ENCODE data around the gene LTBP1. TPM values are rescaled to one million over a fixed set of nuclear protein-coding genes. Genes with fewer than 3 reads are reported as not detected.

LTBP1 gene
- total RNA-seq, 3 donors from 2014 or later (not counting 1 experiment from before 2014, with no cell fraction given): 1.7 to 4.7 (median 3.5) TPM

GRCh38 chr2:32902174-32902573, 44.6 kb upstream of the LTBP1 start:
- H3K4me1 Mint-ChIP-seq: no peaks in the 10 kb centered on the region
- intact Hi-C loops (cut with micrococcal nuclease): no loop called here
- H3K9me3 Mint-ChIP-seq: peaks cover 0 to under 1% of the 10 kb centered on the region in 2 donors
- no peaks in the 10 kb centered on the region for H3K9me3 ChIP-seq (ENCODE audit: control insufficient read depth, insufficient read depth, low read length)
- 100% methylated on average over 1 of the region's 1 CpG for WGBS (ENCODE audit: insufficient coverage)
- no peak for TF ChIP-seq CTCF (IDR thresholded peaks at IDR 0.05)
- H3K27me3 Mint-ChIP-seq (ENCODE audit: low read depth in 2 of 2): peaks cover 22% of the 10 kb centered on the region in 2 donors
- H3K4me1 ChIP-seq (ENCODE audit: control insufficient read depth, insufficient read depth, low read length): no peaks in the 10 kb centered on the region
- H3K27ac Mint-ChIP-seq: no peak overlapping the region
- no peak overlapping the region for H3K4me3 ChIP-seq (ENCODE audit: low read length)
- H3K4me3 Mint-ChIP-seq: no peak overlapping the region
- ATAC-seq (no peak), DNase-seq (no peak)
- H3K36me3 Mint-ChIP-seq: no peaks in the 10 kb centered on the region
- no peaks in the 10 kb centered on the region for H3K27me3 ChIP-seq (ENCODE audit: control insufficient read depth, insufficient read depth, low read length)
- H3K36me3 ChIP-seq (ENCODE audit: control insufficient read depth, insufficient read depth, low read length): no peaks in the 10 kb centered on the region
- no peak overlapping the region for H3K27ac ChIP-seq (ENCODE audit: low read length)

- no peak for TF ChIP-seq CTCF (IDR thresholded peaks at IDR 0.05)
- no peaks in the 10 kb centered on the region for H3K4me1 Mint-ChIP-seq
- Histone ChIP-seq H3K4me3 (ENCODE audit: low read length) (no peak overlapping the region), H3K27ac (ENCODE audit: low read length) (no peak overlapping the region), H3K27me3 (ENCODE audit: control insufficient read depth, insufficient read depth, low read length) (no peaks in the 10 kb centered on the region), H3K4me1 (ENCODE audit: control insufficient read depth, insufficient read depth, low read length) (no peaks in the 10 kb centered on the region), H3K9me3 (ENCODE audit: control insufficient read depth, insufficient read depth, low read length) (no peaks in the 10 kb centered on the region), H3K36me3 (ENCODE audit: control insufficient read depth, insufficient read depth, low read length) (no peaks in the 10 kb centered on the region)
- WGBS (ENCODE audit: insufficient coverage): 49% methylated on average over 4 of the region's 4 CpGs
- H3K27me3 Mint-ChIP-seq (ENCODE audit: low read depth in 2 of 2): peaks cover 16 to 20% of the 10 kb centered on the region in 2 donors
- intact Hi-C loops (cut with micrococcal nuclease): no loop called here
- no peak overlapping the region for H3K27ac Mint-ChIP-seq
- H3K9me3 Mint-ChIP-seq: no peaks in the 10 kb centered on the region
- ATAC-seq: no peak
- H3K4me3 Mint-ChIP-seq: no peak overlapping the region
- DNase-seq: no peak
- no peaks in the 10 kb centered on the region for H3K36me3 Mint-ChIP-seq
Observed at GRCh38 chr2:32902986-32903385, 43.8 kb upstream of the LTBP1 start.

- no peak overlapping the region for H3K27ac Mint-ChIP-seq
- H3K36me3 Mint-ChIP-seq: no peaks in the 10 kb centered on the region
- H3K36me3 ChIP-seq (ENCODE audit: control insufficient read depth, insufficient read depth, low read length): no peaks in the 10 kb centered on the region
- no peaks in the 10 kb centered on the region for H3K4me1 ChIP-seq (ENCODE audit: control insufficient read depth, insufficient read depth, low read length)
- DNase-seq (no peak), ATAC-seq (no peak)
- intact Hi-C loops (cut with micrococcal nuclease): no loop called here
- H3K27me3 ChIP-seq (ENCODE audit: control insufficient read depth, insufficient read depth, low read length): no peaks in the 10 kb centered on the region
- H3K4me3 ChIP-seq (ENCODE audit: low read length): no peak overlapping the region
- H3K27me3 Mint-ChIP-seq (ENCODE audit: low read depth in 2 of 2): peaks cover 8 to 14% of the 10 kb centered on the region in 2 donors
- 89% methylated on average over 2 of the region's 3 CpGs for WGBS (ENCODE audit: insufficient coverage)
- no peaks in the 10 kb centered on the region for H3K9me3 ChIP-seq (ENCODE audit: control insufficient read depth, insufficient read depth, low read length)
- no peak overlapping the region for H3K4me3 Mint-ChIP-seq
- no peaks in the 10 kb centered on the region for H3K4me1 Mint-ChIP-seq
- no peak overlapping the region for H3K27ac ChIP-seq (ENCODE audit: low read length)
- no peak for TF ChIP-seq CTCF (IDR thresholded peaks at IDR 0.05)
- H3K9me3 Mint-ChIP-seq: no peaks in the 10 kb centered on the region
Observed at GRCh38 chr2:32904074-32904473, 42.7 kb upstream of the LTBP1 start.

- intact Hi-C loops (cut with micrococcal nuclease): no loop called here
- H3K36me3 ChIP-seq (ENCODE audit: control insufficient read depth, insufficient read depth, low read length): no peaks in the 10 kb centered on the region
- ATAC-seq (no peak), DNase-seq (no peak)
- H3K4me3 ChIP-seq (ENCODE audit: low read length): no peak overlapping the region
- no peak for TF ChIP-seq CTCF (IDR thresholded peaks at IDR 0.05)
- no peaks in the 10 kb centered on the region for H3K9me3 Mint-ChIP-seq
- H3K27me3 Mint-ChIP-seq (ENCODE audit: low read depth in 2 of 2): peaks cover 6 to 12% of the 10 kb centered on the region in 2 donors
- H3K4me1 ChIP-seq (ENCODE audit: control insufficient read depth, insufficient read depth, low read length): no peaks in the 10 kb centered on the region
- H3K27ac Mint-ChIP-seq: no peak overlapping the region
- H3K27ac ChIP-seq (ENCODE audit: low read length): no peak overlapping the region
- no peaks in the 10 kb centered on the region for H3K9me3 ChIP-seq (ENCODE audit: control insufficient read depth, insufficient read depth, low read length)
- H3K27me3 ChIP-seq (ENCODE audit: control insufficient read depth, insufficient read depth, low read length): no peaks in the 10 kb centered on the region
- H3K4me1 Mint-ChIP-seq: no peaks in the 10 kb centered on the region
- H3K4me3 Mint-ChIP-seq: no peak overlapping the region
- 80% methylated on average over 3 of the region's 3 CpGs for WGBS (ENCODE audit: insufficient coverage)
- H3K36me3 Mint-ChIP-seq: no peaks in the 10 kb centered on the region
Observed at GRCh38 chr2:32904751-32905150, 42.0 kb upstream of the LTBP1 start.

Measured in natural killer cell (primary cell).